Astrocyte (in vitro differentiated cells and primary cell): ENCODE results near the gene UPF3A. TPM values are rescaled to one million over a fixed set of nuclear protein-coding genes. Genes with fewer than 3 reads are reported as not detected.

Experiments
- DNase-seq: peaks from one replicate; pipeline ENCODE4 v3.0.0-alpha.2; 2010; ENCODE audit warnings: low read depth
- FAIRE-seq: peaks from 2 replicates; lab custom pipeline; 2011; peaks lifted over from hg19 to GRCh38; lab: Jason Lieb, UNC
- H2AFZ ChIP-seq: 2 replicates; pipeline ENCODE4 v1.6.0; 2012; ENCODE audit warnings: low read depth, low read length, inconsistent platforms
- H3K27ac ChIP-seq: 2 replicates; pipeline ENCODE4 v1.5.1; 2011; ENCODE audit warnings: low read depth, low read length, inconsistent platforms
- H3K27me3 ChIP-seq: 2 replicates; pipeline ENCODE4 v1.6.0; 2011; ENCODE audit warnings: low read length, inconsistent platforms; ENCODE audit not compliant: insufficient read depth
- H3K36me3 ChIP-seq: 2 replicates; pipeline ENCODE4 v1.5.1; 2011; ENCODE audit warnings: low read length, inconsistent platforms; ENCODE audit not compliant: insufficient read depth
- H3K4me1 ChIP-seq: 2 replicates; pipeline ENCODE4 v1.5.1; 2011; ENCODE audit warnings: low read length, inconsistent platforms; ENCODE audit not compliant: insufficient read depth
- H3K4me2 ChIP-seq: 2 replicates; pipeline ENCODE4 v1.6.0; 2012; ENCODE audit warnings: low read length, inconsistent platforms
- H3K4me3 ChIP-seq: 2 replicates; pipeline ENCODE4 v1.5.1; 2011; ENCODE audit warnings: low read depth, mild to moderate bottlenecking, low read length, inconsistent platforms; ENCODE audit not compliant: insufficient read depth
- H3K79me2 ChIP-seq: 2 replicates; pipeline ENCODE4 v1.6.0; 2012; ENCODE audit warnings: mild to moderate bottlenecking, low read length, inconsistent platforms; ENCODE audit not compliant: insufficient read depth
- H3K9ac ChIP-seq: 2 replicates; pipeline ENCODE4 v1.6.0; 2012; ENCODE audit warnings: mild to moderate bottlenecking, low read length, inconsistent platforms
- H3K9me3 ChIP-seq: 2 replicates; pipeline ENCODE4 v1.5.1; 2012; ENCODE audit warnings: low read depth, mild to moderate bottlenecking, low read length, inconsistent platforms; ENCODE audit not compliant: insufficient read depth
- H4K20me1 ChIP-seq: 2 replicates; pipeline ENCODE4 v1.6.0; 2012; ENCODE audit warnings: low read length, inconsistent platforms; ENCODE audit not compliant: insufficient read depth
- H3K27ac Mint-ChIP-seq: one replicate; pipeline ENCODE4 v1.8.0; 2021; ENCODE audit warnings: mild to moderate bottlenecking, mixed read lengths; ENCODE audit not compliant: unreplicated experiment
- H3K27me3 Mint-ChIP-seq: one replicate; pipeline ENCODE4 v1.8.0; 2021; ENCODE audit warnings: low read depth, mixed read lengths; ENCODE audit not compliant: unreplicated experiment
- H3K36me3 Mint-ChIP-seq: one replicate; pipeline ENCODE4 v1.8.0; 2021; ENCODE audit warnings: low read depth, mixed read lengths; ENCODE audit not compliant: unreplicated experiment
- H3K4me1 Mint-ChIP-seq: one replicate; pipeline ENCODE4 v1.8.0; 2021; ENCODE audit warnings: low read depth, mixed read lengths; ENCODE audit not compliant: unreplicated experiment
- H3K4me3 Mint-ChIP-seq: one replicate; pipeline ENCODE4 v1.8.0; 2021; ENCODE audit warnings: mild to moderate bottlenecking, moderate library complexity, mixed read lengths; ENCODE audit not compliant: unreplicated experiment
- H3K9me3 Mint-ChIP-seq: one replicate; pipeline ENCODE4 v1.8.0; 2021; ENCODE audit warnings: mild to moderate bottlenecking, mixed read lengths; ENCODE audit not compliant: unreplicated experiment
- EZH2 ChIP-seq: IDR thresholded peaks from 2 replicates; pipeline ENCODE4 v1.6.1; 2012; ENCODE audit warnings: mild to moderate bottlenecking, low read length, inconsistent platforms; ENCODE audit not compliant: insufficient read depth
- total RNA-seq: library from RNA; stranded (reverse); gene quantifications from 2 replicates; pipeline ENCODE4 v1.2.1, GENCODE V29; 2021
- TF ChIP-seq, protein P1 (sequence below): IDR thresholded peaks from 2 replicates; pipeline ENCODE4 v1.5.1; 2011; ENCODE audit warnings: low read depth, mild to moderate bottlenecking, inconsistent platforms, low read length, moderate library complexity; ENCODE audit not compliant: insufficient read depth

The UPF3A gene
- total RNA-seq, 1 donor from 2014 or later, result 44.8 TPM

DNA sequence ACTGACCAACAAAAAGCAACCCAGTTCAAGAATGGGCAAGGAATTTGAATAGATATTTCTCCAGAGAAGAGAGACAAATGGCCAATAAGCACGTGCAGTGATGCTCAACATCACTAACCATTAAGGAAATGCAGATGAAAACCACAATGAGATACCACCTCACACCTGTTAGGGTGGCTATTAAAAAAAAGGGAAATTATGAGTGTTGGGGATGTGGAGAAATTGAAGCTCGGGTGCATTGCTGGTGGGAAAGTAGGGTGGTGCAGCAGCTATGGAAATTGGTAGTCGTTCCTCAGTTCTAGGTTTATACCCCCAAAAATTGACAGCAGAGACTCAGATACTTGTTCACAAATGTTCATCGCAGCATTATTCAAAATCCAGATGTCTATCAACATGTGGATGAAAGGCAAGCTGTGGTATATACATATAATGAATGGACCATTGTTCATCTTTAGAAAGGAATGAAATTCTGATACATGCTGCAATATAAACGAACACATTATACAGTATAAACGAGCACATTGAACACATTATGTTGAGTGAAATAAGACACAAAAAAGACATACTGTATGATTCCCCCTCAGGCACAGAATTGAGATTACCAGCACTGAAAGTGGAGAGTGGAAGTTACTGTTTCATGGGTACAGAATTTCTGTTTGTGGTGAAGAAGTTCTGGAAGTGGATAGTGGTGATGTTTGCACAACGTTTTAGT lies 33.8 kb downstream of the UPF3A start:
- H3K27ac Mint-ChIP-seq, result peak overlapping the region; percentile 67
- no peaks in the 10 kb centered on the region for H3K27me3 ChIP-seq
- peaks cover 3% of the 10 kb centered on the region for H3K36me3 Mint-ChIP-seq
- H3K36me3 ChIP-seq, result peaks cover 2% of the 10 kb centered on the region
- no peak overlapping the region for H2AFZ ChIP-seq
- H3K4me1 Mint-ChIP-seq, result peaks cover 29% of the 10 kb centered on the region
- peak overlapping the region; percentile 91 for H3K4me2 ChIP-seq
- no peaks in the 10 kb centered on the region for H3K9me3 Mint-ChIP-seq
- no peaks in the 10 kb centered on the region for H3K27me3 Mint-ChIP-seq
- TF ChIP-seq EZH2, result no peak
- TF ChIP-seq, protein P1, sequence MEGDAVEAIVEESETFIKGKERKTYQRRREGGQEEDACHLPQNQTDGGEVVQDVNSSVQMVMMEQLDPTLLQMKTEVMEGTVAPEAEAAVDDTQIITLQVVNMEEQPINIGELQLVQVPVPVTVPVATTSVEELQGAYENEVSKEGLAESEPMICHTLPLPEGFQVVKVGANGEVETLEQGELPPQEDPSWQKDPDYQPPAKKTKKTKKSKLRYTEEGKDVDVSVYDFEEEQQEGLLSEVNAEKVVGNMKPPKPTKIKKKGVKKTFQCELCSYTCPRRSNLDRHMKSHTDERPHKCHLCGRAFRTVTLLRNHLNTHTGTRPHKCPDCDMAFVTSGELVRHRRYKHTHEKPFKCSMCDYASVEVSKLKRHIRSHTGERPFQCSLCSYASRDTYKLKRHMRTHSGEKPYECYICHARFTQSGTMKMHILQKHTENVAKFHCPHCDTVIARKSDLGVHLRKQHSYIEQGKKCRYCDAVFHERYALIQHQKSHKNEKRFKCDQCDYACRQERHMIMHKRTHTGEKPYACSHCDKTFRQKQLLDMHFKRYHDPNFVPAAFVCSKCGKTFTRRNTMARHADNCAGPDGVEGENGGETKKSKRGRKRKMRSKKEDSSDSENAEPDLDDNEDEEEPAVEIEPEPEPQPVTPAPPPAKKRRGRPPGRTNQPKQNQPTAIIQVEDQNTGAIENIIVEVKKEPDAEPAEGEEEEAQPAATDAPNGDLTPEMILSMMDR, result no peak
- peak overlapping the region; percentile 88 for H3K9ac ChIP-seq
- H3K9me3 ChIP-seq, result no peaks in the 10 kb centered on the region
- DNase-seq (no peak), FAIRE-seq (no peak)
- H3K4me1 ChIP-seq, result peaks cover 32% of the 10 kb centered on the region
- H3K79me2 ChIP-seq, result peaks cover 57% of the 10 kb centered on the region
- peak overlapping the region; percentile 86 for H3K4me3 Mint-ChIP-seq
- peak overlapping the region; percentile 82 for H3K27ac ChIP-seq
- H3K4me3 ChIP-seq, result peak overlapping the region; percentile 94
- peaks cover 47% of the 10 kb centered on the region for H4K20me1 ChIP-seq

DNA sequence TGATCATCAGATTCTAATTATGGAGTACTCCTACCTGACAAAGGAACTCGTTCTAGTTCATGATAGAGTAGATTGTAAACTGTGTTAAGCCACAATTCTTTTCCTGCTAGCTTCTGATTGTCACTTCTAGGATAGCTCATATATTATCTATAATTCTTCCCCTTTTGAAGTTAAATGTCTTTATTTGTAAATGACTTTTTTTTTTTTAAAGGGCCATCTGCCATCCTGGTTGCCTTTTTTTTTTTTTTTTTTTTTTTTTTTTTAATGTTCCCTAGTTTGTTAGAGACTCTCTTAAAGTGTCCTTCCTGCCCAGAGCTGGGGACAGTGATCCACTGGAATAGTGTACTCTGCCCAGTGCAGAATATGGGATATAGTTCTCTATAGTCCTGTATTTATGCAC lies 37.2 kb downstream of the UPF3A start:
- peak overlapping the region; percentile 66 for H3K4me2 ChIP-seq
- no peak overlapping the region for H3K4me3 ChIP-seq
- FAIRE-seq (no peak), DNase-seq (no peak)
- H3K36me3 Mint-ChIP-seq, result peaks cover 28% of the 10 kb centered on the region
- no peaks in the 10 kb centered on the region for H3K9me3 ChIP-seq
- peak overlapping the region; percentile 15 for H3K9ac ChIP-seq
- no peaks in the 10 kb centered on the region for H3K27me3 ChIP-seq
- peaks cover 88% of the 10 kb centered on the region for H3K79me2 ChIP-seq
- peaks cover 6% of the 10 kb centered on the region for H3K9me3 Mint-ChIP-seq
- no peak overlapping the region for H3K27ac Mint-ChIP-seq
- peaks cover 24% of the 10 kb centered on the region for H3K36me3 ChIP-seq
- peaks cover 57% of the 10 kb centered on the region for H4K20me1 ChIP-seq
- no peak for TF ChIP-seq EZH2
- TF ChIP-seq, protein P1, result no peak
- peaks cover 29% of the 10 kb centered on the region for H3K4me1 ChIP-seq
- H2AFZ ChIP-seq, result no peak overlapping the region
- no peaks in the 10 kb centered on the region for H3K27me3 Mint-ChIP-seq
- H3K27ac ChIP-seq, result peak overlapping the region; percentile 28
- H3K4me1 Mint-ChIP-seq, result peaks cover 26% of the 10 kb centered on the region
- H3K4me3 Mint-ChIP-seq, result peak overlapping the region; percentile 23

DNA sequence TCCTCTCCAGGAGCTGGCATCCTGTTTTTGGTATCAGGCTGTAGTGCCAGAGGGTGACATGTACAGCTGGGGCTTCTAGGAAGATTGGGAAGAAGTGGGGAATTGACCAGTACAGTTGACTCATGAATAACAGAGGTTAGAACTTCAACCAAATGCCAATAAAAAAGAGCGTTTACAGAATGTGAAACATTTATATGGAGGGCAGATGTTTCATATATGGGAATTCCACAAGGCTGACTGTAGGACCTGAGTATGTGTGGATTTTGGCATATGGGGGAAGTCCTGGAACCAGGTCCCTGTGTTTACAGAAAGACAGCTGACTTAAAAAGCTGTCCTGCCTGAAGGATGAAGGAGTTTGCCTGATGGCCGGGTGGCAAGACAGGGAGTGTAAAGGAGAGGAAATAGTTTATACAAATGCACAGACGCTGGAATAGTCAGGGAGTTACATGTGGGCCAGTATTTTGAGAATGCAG lies 38.1 kb downstream of the UPF3A start:
- Mint-ChIP-seq H3K9me3 (peaks cover 7% of the 10 kb centered on the region), H3K36me3 (peaks cover 36% of the 10 kb centered on the region), H3K4me3 (peak overlapping the region; percentile 51), H3K27me3 (no peaks in the 10 kb centered on the region), H3K27ac (peak overlapping the region; percentile 43), H3K4me1 (peaks cover 24% of the 10 kb centered on the region)
- Histone ChIP-seq H3K36me3 (peaks cover 33% of the 10 kb centered on the region), H3K27me3 (no peaks in the 10 kb centered on the region), H4K20me1 (peaks cover 65% of the 10 kb centered on the region), H3K79me2 (peaks cover 96% of the 10 kb centered on the region), H2AFZ (no peak overlapping the region), H3K4me2 (peak overlapping the region; percentile 66), H3K9me3 (no peaks in the 10 kb centered on the region), H3K4me3 (no peak overlapping the region), H3K9ac (peak overlapping the region; percentile 15), H3K4me1 (peaks cover 28% of the 10 kb centered on the region), H3K27ac (peak overlapping the region; percentile 28)
- DNase-seq, result peak; percentile 85
- TF ChIP-seq EZH2, result no peak
- TF ChIP-seq, protein P1, result no peak
- peak; percentile 70 for FAIRE-seq
